HepG2 (cell line): Measurements from ENCODE around the gene CUL2. TPM values are rescaled to one million over a fixed set of nuclear protein-coding genes. Genes with fewer than 3 reads are reported as not detected.
"Not testable (repeated sequence)": the region's sequence is repeated elsewhere in the genome, so short reads cannot be mapped to it uniquely, and the experiment has no call there.

ENCODE experiments used
- ATAC-seq: fragments of 200-7000 bp; cut with Tn5 transposase; 3 replicates; pipeline ENCODE4 v1.9.1; 2020; ENCODE audit warnings: mild to moderate bottlenecking, moderate library complexity
- BruUV-seq: library from RNA; stranded (reverse); fragments of 400-500 nt; replicated peaks from 2 replicates; lab custom pipeline; 2021; lab: Mats Ljungman, UMichigan
- CTCF ChIA-PET: fragments of 300-600 bp; formaldehyde crosslinking; extraction: SDS; loops from one replicate; lab custom pipeline; 2021; ENCODE audit warnings: low total read pairs, inconsistent platforms, low intra/inter-chr PET ratio; lab: Yijun Ruan, JAX
- POLR2A ChIA-PET: fragments of 350-600 bp; sonication (Branson Sonifier 250); formaldehyde crosslinking; loops from one replicate; lab custom pipeline; 2020; ENCODE audit warnings: antibody characterized with exemption, inconsistent platforms; lab: Yijun Ruan, JAX
- DNase-seq: peaks from one replicate; pipeline ENCODE4 v3.0.0-alpha.2; 2015; ENCODE audit warnings: low spot score
- FAIRE-seq: peaks from 3 replicates; lab custom pipeline; 2011; peaks lifted over from hg19 to GRCh38; lab: Jason Lieb, UNC
- H2AFZ ChIP-seq: one replicate; pipeline ENCODE4 v1.6.1; 2011; ENCODE audit warnings: low read length, inconsistent platforms
- H3K27ac ChIP-seq: fragments of 300-600 bp; 3 replicates; pipeline ENCODE4 v1.8.0; 2011; ENCODE audit warnings: mixed run types, mild to moderate bottlenecking, mixed read lengths, low read length, inconsistent platforms; ENCODE audit not compliant: insufficient read depth; ENCODE audit errors: extremely low read length
- H3K27me3 ChIP-seq, 2 experiments: fragments of 200-600 bp in 1 of 2; 2 replicates in 1 of 2; 3 replicates in 1 of 2; pipeline versions ENCODE4 v1.6.0 to v1.8.0; 2011; ENCODE audit warnings: low read length in 2 of 2, mild to moderate bottlenecking in 2 of 2, moderate library complexity in 2 of 2, inconsistent platforms in 1 of 2; ENCODE audit not compliant: insufficient read depth in 2 of 2, control insufficient read depth in 1 of 2
- H3K36me3 ChIP-seq, 2 experiments: fragments of 200-600 bp in 1 of 2; replicated peaks in 1 of 2; 2 replicates in 1 of 2; 3 replicates in 1 of 2; pipeline versions ENCODE4 v1.5.1 to v1.8.0; 2011; ENCODE audit warnings: low read length in 2 of 2, inconsistent platforms in 1 of 2; ENCODE audit not compliant: insufficient read depth in 2 of 2, control insufficient read depth in 1 of 2
- H3K4me1 ChIP-seq: 2 replicates; pipeline ENCODE4 v1.5.1; 2012; ENCODE audit warnings: low read length, inconsistent platforms; ENCODE audit not compliant: insufficient read depth
- H3K4me2 ChIP-seq: 2 replicates; pipeline ENCODE4 v1.6.0; 2011; ENCODE audit warnings: low read depth, low read length, inconsistent platforms
- H3K4me3 ChIP-seq, 3 experiments: fragments of 200-600 bp in 1 of 3; sonication (generic), shearing (Covaris generic) in 1 of 3; replicated peaks in 1 of 3; 2 replicates each; pipeline ENCODE4 v1.5.1; 2011 to 2016; ENCODE audit warnings: low read length in 3 of 3, inconsistent platforms in 2 of 3, low read depth in 2 of 3, mild to moderate bottlenecking in 2 of 3, control low read depth in 1 of 3, mixed read lengths in 1 of 3; ENCODE audit not compliant: insufficient read depth in 1 of 3
- H3K79me2 ChIP-seq: one replicate; pipeline ENCODE4 v1.6.1; 2011; ENCODE audit warnings: low read length, inconsistent platforms; ENCODE audit not compliant: insufficient read depth
- H3K9ac ChIP-seq: 2 replicates; pipeline ENCODE4 v1.6.0; 2011; ENCODE audit warnings: mild to moderate bottlenecking, low read depth, low read length, inconsistent platforms; ENCODE audit not compliant: insufficient read depth
- H3K9me3 ChIP-seq: 2 replicates; pipeline ENCODE4 v1.5.1; 2012; ENCODE audit warnings: mild to moderate bottlenecking, low read length
- H4K20me1 ChIP-seq: 2 replicates; pipeline ENCODE4 v1.6.0; 2011; ENCODE audit warnings: inconsistent platforms, mild to moderate bottlenecking, low read length, moderate library complexity; ENCODE audit not compliant: insufficient read depth
- KAT2B ChIP-seq: fragments of 150-350 bp; IDR thresholded peaks from 2 replicates; pipeline ENCODE4 v1.6.1; 2014; ENCODE audit warnings: low read depth, low read length, borderline replicate concordance
- MED8 ChIP-seq: sonication (generic); formaldehyde crosslinking; IDR thresholded peaks from 2 replicates; pipeline ENCODE4 v1.8.1; 2023; ENCODE audit warnings: mild to moderate bottlenecking, missing genetic modification reagents; ENCODE audit not compliant: insufficient replicate concordance
- NR2F2 ChIP-seq: IDR thresholded peaks from 2 replicates; pipeline ENCODE4 v1.6.1; 2012; ENCODE audit warnings: low read depth, inconsistent platforms, borderline replicate concordance
- SRF ChIP-seq: IDR thresholded peaks from 2 replicates; pipeline ENCODE4 v1.6.1; 2011; ENCODE audit warnings: mild to moderate bottlenecking, low read depth, low read length, moderate library complexity
- THAP11 ChIP-seq: IDR thresholded peaks from 2 replicates; pipeline ENCODE4 v1.6.1; 2016; ENCODE audit warnings: missing biosample characterization, missing genetic modification reagents
- ZNF570 ChIP-seq: sonication (generic); formaldehyde crosslinking; IDR thresholded peaks from 2 replicates; pipeline ENCODE4 v1.4.0; 2020; ENCODE audit warnings: mild to moderate bottlenecking, missing genetic modification reagents, borderline replicate concordance
- WGBS: methylation state at CpG from one replicate; pipeline ENCODE4 v1.1.6; 2017; ENCODE audit warnings: low lambda C conversion rate; 5-methylcytosine and 5-hydroxymethylcytosine counted together
- in situ Hi-C: cut with HindIII; loops from 2 replicates; pipeline ENCODE4 v1.10.0; 2017; ENCODE audit warnings: low pct_unique_long_range_greater_than_20kb; ENCODE audit not compliant: extremely low pct_ligation_motif_present
- intact Hi-C: fragments of 100-400 bp; cut with micrococcal nuclease; formaldehyde crosslinking; loops from one replicate; pipeline ENCODE4 v1.10.0; 2022; ENCODE audit not compliant: unreplicated experiment
- polyA plus RNA-seq, 8 experiments: library from polyadenylated mRNA; depleted of rRNA in 3 of 8; stranded (reverse) in 7 of 8; unstranded in 1 of 8; fragments of >200 nt; fragmentation: Illumina TruSeq in 4 of 8; extraction: Trizol in 4 of 8; gene quantifications; 2 replicates each; pipeline versions ENCODE4 v1.2.1 to v1.2.3, GENCODE V29; 2011 to 2016; ENCODE audit warnings: low read depth in 4 of 8, missing spikeins in 1 of 8, mixed read lengths in 1 of 8; ENCODE audit not compliant: insufficient read depth in 1 of 8
- total RNA-seq, 5 experiments: library from RNA; depleted of rRNA; stranded (reverse); fragments of >200 nt; fragmentation: Illumina TruSeq; extraction: Trizol; gene quantifications; 2 replicates each; pipeline ENCODE4 v1.2.3, GENCODE V29; 2016; ENCODE audit warnings: low read depth in 1 of 5
- TF ChIP-seq, protein P1 (sequence below): sonication (generic); formaldehyde crosslinking; IDR thresholded peaks from 2 replicates; pipeline ENCODE4 v1.4.0; 2020; ENCODE audit warnings: mild to moderate bottlenecking, missing genetic modification reagents
- TF ChIP-seq, protein P2 (sequence below): sonication (generic); formaldehyde crosslinking; conservative IDR thresholded peaks from 2 replicates; pipeline ENCODE4 v1.4.0; 2020; ENCODE audit warnings: missing genetic modification reagents
- TF ChIP-seq, protein P3 (sequence below): sonication (generic); formaldehyde crosslinking; conservative IDR thresholded peaks from 2 replicates; pipeline ENCODE4 v1.4.0; 2020; ENCODE audit warnings: missing genetic modification reagents
- TF ChIP-seq, protein P4 (sequence below): sonication (generic); formaldehyde crosslinking; IDR thresholded peaks from 2 replicates; pipeline ENCODE4 v1.5.0; 2020; ENCODE audit warnings: missing genetic modification reagents, mild to moderate bottlenecking, borderline replicate concordance

Gene CUL2
- total and polyA plus RNA-seq, 2 of the 13 experiments (the other 11 are each of a cell fraction or from before 2014, with no cell fraction given) = 9.6 to 33.1 TPM

DNA sequence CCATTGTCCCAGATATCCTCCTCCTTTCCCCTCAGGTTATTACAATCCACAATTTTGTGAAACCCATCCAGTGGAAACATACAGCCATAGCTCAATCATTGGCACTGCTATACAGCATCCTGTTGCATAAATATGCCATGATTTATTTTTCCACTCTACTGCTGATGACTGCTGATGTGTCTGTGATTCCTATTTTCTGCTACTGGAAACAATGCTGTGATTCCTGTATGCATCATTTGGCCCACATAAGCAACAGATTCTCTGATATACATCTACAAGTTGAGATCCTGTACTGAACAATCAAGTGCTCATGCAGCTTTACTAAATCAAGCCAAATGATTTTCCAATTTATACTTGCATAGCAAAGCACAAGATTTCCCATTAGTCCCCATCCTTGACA lies 39.6 kb downstream of the CUL2 start (continued):
- TF ChIP-seq, protein P1, sequence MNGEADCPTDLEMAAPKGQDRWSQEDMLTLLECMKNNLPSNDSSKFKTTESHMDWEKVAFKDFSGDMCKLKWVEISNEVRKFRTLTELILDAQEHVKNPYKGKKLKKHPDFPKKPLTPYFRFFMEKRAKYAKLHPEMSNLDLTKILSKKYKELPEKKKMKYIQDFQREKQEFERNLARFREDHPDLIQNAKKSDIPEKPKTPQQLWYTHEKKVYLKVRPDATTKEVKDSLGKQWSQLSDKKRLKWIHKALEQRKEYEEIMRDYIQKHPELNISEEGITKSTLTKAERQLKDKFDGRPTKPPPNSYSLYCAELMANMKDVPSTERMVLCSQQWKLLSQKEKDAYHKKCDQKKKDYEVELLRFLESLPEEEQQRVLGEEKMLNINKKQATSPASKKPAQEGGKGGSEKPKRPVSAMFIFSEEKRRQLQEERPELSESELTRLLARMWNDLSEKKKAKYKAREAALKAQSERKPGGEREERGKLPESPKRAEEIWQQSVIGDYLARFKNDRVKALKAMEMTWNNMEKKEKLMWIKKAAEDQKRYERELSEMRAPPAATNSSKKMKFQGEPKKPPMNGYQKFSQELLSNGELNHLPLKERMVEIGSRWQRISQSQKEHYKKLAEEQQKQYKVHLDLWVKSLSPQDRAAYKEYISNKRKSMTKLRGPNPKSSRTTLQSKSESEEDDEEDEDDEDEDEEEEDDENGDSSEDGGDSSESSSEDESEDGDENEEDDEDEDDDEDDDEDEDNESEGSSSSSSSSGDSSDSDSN (CRISPR knock-in tag) = no peak
- TF ChIP-seq THAP11 = no peak
- TF ChIP-seq, protein P2, sequence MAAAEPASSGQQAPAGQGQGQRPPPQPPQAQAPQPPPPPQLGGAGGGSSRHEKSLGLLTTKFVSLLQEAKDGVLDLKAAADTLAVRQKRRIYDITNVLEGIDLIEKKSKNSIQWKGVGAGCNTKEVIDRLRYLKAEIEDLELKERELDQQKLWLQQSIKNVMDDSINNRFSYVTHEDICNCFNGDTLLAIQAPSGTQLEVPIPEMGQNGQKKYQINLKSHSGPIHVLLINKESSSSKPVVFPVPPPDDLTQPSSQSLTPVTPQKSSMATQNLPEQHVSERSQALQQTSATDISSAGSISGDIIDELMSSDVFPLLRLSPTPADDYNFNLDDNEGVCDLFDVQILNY = no peak
- no peak for TF ChIP-seq ZNF570 (CRISPR knock-in tag)
- TF ChIP-seq SRF = no peak

DNA sequence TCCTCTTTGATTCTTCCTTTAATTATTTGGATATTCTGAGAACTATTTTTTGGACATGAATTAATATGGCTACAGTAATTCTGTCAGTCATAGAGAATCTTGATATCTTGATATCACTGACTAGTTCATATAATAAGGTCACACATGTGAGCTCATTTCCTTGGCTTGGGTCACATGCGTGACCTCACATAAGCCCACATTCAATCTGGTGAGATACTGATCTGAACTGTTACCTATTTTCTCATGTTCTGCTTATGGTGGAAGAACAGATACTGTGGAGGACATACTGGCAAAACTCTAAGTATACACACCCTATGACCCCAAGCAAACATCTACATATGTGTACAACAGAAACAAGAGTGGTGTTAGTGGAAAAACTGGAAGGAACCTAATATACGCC lies 44.1 kb downstream of the CUL2 start:
- ATAC-seq = no peak
- H3K27me3 ChIP-seq = no peaks in the 10 kb centered on the region
- H2AFZ ChIP-seq = no peak overlapping the region
- H3K27ac ChIP-seq = no peak overlapping the region
- 50% methylated on average over 2 of the region's 2 CpGs for WGBS
- ChIA-PET POLR2A (no interaction called here), CTCF (no interaction called here)
- DNase-seq = no peak
- peak; percentile 8 for FAIRE-seq
- H3K9ac ChIP-seq = no peak overlapping the region
- H3K4me2 ChIP-seq = no peak overlapping the region
- in situ Hi-C loops (no loop called here), intact Hi-C loops (no loop called here)
- no peaks in the 10 kb centered on the region for H3K79me2 ChIP-seq
- H3K4me3 ChIP-seq = no peak overlapping the region
- H3K36me3 ChIP-seq = peaks cover 12 to 52% of the 10 kb centered on the region in 2 experiments
- no TSS peak for BruUV-seq
- TF ChIP-seq KAT2B (no peak), NR2F2 (no peak), MED8 (CRISPR knock-in tag) (no peak)
- TF ChIP-seq, protein P3, sequence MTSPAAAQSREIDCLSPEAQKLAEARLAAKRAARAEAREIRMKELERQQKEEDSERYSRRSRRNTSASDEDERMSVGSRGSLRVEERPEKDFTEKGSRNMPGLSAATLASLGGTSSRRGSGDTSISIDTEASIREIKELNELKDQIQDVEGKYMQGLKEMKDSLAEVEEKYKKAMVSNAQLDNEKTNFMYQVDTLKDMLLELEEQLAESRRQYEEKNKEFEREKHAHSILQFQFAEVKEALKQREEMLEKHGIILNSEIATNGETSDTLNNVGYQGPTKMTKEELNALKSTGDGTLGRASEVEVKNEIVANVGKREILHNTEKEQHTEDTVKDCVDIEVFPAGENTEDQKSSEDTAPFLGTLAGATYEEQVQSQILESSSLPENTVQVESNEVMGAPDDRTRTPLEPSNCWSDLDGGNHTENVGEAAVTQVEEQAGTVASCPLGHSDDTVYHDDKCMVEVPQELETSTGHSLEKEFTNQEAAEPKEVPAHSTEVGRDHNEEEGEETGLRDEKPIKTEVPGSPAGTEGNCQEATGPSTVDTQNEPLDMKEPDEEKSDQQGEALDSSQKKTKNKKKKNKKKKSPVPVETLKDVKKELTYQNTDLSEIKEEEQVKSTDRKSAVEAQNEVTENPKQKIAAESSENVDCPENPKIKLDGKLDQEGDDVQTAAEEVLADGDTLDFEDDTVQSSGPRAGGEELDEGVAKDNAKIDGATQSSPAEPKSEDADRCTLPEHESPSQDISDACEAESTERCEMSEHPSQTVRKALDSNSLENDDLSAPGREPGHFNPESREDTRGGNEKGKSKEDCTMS = no peak
- TF ChIP-seq, protein P4, sequence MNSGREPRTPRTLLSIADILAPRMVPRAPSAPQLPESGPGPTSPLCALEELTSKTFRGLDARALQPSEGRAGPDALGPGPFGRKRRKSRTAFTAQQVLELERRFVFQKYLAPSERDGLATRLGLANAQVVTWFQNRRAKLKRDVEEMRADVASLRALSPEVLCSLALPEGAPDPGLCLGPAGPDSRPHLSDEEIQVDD (CRISPR knock-in tag) = no peak
- no peaks in the 10 kb centered on the region for H4K20me1 ChIP-seq
- H3K9me3 ChIP-seq = no peaks in the 10 kb centered on the region
- H3K4me1 ChIP-seq = no peaks in the 10 kb centered on the region

DNA sequence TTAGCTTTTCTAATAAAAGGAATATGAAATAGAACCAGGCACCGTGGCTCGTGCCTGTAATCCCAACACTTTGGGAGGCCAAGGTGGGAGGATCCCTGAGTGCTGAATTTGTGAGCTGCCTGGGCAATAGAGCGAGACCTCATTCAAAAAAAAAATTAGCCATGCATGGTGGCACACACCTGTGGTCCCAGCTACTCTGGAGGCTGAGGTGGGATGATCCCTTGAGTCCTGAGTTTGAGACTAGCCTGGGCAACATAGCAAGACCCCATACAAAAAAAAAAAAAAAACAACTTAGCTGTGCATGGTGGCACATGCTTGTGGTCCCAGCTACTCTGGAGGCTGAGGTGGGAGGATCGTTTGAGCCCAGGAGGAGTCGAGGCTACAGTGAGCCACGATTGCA lies 44.9 kb downstream of the CUL2 start:
- H2AFZ ChIP-seq, H3K4me2 ChIP-seq, POLR2A ChIA-PET, H4K20me1 ChIP-seq, in situ Hi-C loops, H3K79me2 ChIP-seq, H3K27me3 ChIP-seq, H3K27ac ChIP-seq, BruUV-seq, intact Hi-C loops, CTCF ChIA-PET, DNase-seq, H3K4me3 ChIP-seq, FAIRE-seq, H3K4me1 ChIP-seq, H3K9ac ChIP-seq, H3K9me3 ChIP-seq, ATAC-seq: not testable (repeated sequence)
- WGBS = 91% methylated on average over 6 of the region's 6 CpGs
- H3K36me3 ChIP-seq = peaks cover 12 to 56% of the 10 kb centered on the region in 2 experiments
